ENCODE results near the gene OR10AG1. TPM values are rescaled to one million over a fixed set of nuclear protein-coding genes. Genes with fewer than 3 reads are reported as not detected.

Gene OR10AG1, protein sequence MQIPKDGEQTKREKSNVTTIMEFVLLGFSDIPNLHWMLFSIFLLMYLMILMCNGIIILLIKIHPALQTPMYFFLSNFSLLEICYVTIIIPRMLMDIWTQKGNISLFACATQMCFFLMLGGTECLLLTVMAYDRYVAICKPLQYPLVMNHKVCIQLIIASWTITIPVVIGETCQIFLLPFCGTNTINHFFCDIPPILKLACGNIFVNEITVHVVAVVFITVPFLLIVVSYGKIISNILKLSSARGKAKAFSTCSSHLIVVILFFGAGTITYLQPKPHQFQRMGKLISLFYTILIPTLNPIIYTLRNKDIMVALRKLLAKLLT
- not detected for total RNA-seq

DNA sequence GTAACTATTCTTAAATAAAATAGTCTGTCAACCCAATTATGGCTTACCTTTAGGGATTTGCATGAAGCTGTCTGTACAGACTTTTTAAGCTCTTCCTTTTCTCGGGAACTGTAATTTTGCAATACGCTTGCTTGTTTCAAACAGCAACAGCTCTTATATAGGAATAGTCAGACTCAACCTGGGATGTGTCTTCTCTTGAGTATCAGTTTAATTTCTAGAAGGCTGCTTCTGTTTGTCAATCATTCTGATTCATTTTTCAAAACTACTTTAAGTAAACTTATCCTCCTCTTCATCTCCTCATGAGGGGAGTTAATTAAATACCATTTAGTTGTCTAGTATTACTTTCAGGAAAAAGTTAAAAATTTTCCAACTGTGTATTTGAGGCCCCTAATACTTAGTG lies at the start of gene OR10AG1:
TSS of gene OR10AG1 (minus strand) at position 101 of the 400 bp plus-strand sequence. CDS start at position 63, 38 bp downstream.
- no peak for DNase-seq

DNA sequence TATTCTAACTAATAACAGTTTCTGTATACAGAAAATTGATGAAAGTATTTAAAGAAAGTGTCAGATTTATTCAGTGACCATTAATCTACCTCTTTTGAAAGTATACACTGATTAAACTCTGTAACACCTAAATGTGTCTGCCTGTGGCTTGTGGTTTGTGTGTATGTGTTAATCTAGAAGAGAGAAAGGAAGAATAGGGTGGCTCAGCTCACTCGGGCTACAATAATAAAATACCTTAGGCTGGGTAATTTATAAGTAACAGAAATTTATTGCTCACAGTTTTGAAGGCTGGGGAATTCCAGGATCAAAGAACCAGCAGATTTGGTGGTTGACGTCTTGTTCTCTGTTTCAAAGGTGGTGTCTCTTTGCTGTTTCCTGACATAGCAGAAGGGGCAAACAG lies 44.1 kb upstream of the OR10AG1 start:
- no peak for DNase-seq

GRCh38 chr11:56010716-56011115 lies 41.0 kb upstream of the OR10AG1 start:
- DNase-seq, result no peak

DNA sequence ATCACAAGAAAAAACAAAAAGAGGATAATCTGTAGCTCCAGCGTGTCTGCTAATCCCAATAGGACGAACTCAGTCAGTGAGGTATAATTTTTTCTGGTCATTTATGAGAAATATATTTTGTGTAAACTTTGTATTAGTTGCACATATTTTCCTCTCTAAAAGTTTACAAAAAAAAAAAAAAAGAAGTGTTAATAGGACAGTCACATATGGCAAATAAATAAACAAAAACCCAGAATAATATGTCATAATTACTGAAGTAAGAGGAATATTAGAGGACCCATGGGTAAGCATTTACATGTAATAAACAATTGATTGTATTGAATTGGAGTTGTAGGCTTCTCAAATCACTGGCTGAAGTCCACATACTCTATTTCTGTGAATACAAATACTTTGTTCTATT lies 24.8 kb upstream of the OR10AG1 start, which contains the start of gene OR5F1:
TSS of gene OR5F1 (minus strand) at position 101 of the 400 bp plus-strand sequence. CDS start at position 101, 0 bp downstream.
- no peak for DNase-seq

DNA sequence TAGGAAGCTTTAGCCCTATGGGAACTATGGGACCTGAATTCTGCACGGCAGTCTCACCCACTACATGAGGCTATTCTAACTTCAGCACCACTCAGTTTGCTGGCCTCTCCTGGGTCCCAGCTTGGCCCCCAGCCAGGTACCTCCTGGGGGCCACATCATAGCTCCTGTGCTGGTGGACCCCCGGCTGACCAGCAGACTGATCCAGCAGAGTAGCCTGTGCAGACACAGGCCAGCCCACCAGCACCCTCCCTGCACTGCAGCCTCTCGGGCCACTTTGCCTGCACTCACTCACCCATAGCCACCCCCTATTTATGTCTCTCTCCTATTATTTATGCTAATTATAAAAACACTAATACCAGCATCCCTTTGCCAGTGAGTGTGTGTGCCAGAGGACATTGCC lies 1.2 kb upstream of the OR10AG1 start:
- no peak for DNase-seq

GRCh38 chr11:55967914-55968313 lies 1.8 kb downstream of the OR10AG1 start:
- no peak for DNase-seq

DNA sequence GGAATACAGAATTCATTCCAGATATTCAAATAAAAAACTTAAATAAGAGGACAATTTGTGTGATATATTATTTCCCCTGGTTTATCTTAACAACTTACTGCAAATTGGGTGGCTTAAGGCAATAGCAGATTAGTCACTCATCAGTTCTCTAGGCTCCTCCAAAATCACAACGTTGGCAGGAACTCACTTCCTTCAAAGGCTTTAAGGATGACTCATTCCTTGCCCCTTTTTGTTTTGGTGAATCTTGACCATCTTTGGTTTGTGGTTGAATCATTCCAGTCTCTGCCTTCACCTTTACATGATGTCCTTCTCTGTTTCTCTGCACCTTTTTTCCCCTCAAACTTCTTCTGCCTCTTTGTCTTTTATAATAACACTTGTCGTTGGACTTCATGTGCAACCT lies 3.4 kb downstream of the OR10AG1 start:
- no peak for DNase-seq

- no peak for DNase-seq
Observed at GRCh38 chr11:55956521-55956920, 13.2 kb downstream of the OR10AG1 start.

DNA sequence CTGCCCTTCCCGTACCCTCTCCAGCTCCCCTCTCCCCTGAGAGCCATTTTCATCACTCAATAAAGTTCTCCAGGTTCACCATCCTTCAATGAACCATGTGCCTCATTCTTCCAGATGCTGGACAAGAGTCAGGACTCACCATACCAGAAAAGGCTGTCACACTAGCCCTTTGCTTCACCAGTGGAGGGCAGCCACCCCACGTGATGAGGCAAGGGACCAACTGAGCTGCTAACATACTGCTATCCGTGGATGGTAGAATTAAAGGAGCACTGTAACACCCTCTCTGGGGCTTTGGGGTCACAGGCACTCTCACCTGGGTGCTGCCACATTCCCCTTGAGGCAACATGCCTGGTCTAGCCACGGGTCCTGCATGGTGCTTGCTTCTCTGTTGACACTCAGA lies 20.4 kb downstream of the OR10AG1 start:
- DNase-seq, result no peak

DNA sequence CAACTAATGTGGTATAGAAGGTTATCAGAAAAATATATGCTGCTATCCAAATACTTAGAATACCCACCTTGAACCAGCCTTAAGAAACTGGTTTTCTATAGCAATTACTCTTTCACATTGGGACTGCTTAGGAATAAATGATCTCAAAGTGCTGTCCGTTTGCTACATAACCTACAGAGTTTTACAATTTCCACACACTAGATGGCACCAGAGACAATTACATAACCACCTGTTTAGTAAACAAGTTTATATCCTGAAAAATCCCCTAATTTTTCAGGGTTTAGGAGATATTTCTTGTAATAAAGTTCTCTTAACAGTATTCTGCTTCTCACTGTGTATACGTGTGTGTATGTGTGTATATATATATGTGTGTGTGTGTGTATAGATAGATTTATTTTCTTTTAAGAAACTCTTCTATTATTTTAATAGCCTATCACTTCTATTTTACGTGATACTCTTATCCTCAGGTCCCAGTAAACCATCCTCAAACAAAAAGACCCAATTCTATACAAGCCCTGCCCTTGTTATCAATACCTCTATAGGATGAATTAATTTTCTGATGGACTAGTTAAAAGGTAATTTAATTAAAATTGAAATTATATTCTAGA lies 26.9 kb downstream of the OR10AG1 start:
- peak; percentile 38 for DNase-seq

DNA sequence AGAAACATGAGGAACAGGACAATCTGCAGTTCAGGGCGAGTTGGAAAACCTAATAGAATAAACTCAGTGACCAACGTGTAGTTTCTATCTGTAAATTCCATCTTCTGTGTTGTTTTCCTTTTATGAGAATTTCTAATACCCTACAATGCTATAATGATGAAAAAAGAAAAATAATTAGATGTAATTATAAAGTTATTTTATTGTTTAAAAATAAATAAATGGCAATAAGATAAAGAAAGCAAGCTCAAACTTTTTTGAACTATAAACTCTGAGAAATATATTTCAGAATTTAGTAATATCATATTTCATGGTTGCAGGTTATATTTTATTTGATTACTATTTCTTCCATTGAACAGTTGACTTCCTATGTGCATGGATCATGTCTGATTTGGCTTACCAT lies 33.4 kb downstream of the OR10AG1 start, which contains the start of gene OR5I1:
TSS of gene OR5I1 (minus strand) at position 101 of the 400 bp plus-strand sequence. CDS start at position 101, 0 bp downstream.
- no peak for DNase-seq

GRCh38 chr11:55920537-55920936 lies 49.2 kb downstream of the OR10AG1 start:
- DNase-seq, result no peak

Other genes starting within 250 kb of the OR10AG1 start
- gene OR5D13, start 196.5 kb downstream of the OR10AG1 start, total RNA-seq, result not detected
- gene OR5D14, start 174.4 kb downstream of the OR10AG1 start, total RNA-seq, result not detected
- gene OR5L1, start 158.6 kb downstream of the OR10AG1 start, total RNA-seq, result not detected
- gene OR5D18, start 150.3 kb downstream of the OR10AG1 start, total RNA-seq, result not detected
- not detected for gene OR5L2, start 142.7 kb downstream of the OR10AG1 start, total RNA-seq
- gene OR5D16, start 131.2 kb downstream of the OR10AG1 start, total RNA-seq, result not detected
- gene TRIM51, start 86.6 kb downstream of the OR10AG1 start, total RNA-seq, result not detected
- gene OR5W2, start 55.4 kb downstream of the OR10AG1 start, total RNA-seq, result not detected
- gene OR5I1, start 33.5 kb downstream of the OR10AG1 start, total RNA-seq, result not detected
- gene OR5F1, start 24.7 kb upstream of the OR10AG1 start, total RNA-seq, result not detected
- gene OR5AS1, start 57.7 kb upstream of the OR10AG1 start, total RNA-seq, result not detected
- not detected for gene OR8I2, start 123.4 kb upstream of the OR10AG1 start, total RNA-seq
- gene OR8H2, start 133.7 kb upstream of the OR10AG1 start, total RNA-seq, result not detected
- not detected for gene OR8H3, start 152.4 kb upstream of the OR10AG1 start, total RNA-seq
- gene OR8J3, start 170.3 kb upstream of the OR10AG1 start, total RNA-seq, result not detected
- not detected for gene OR8K5, start 190.4 kb upstream of the OR10AG1 start, total RNA-seq
- not detected for gene OR5J2, start 206.7 kb upstream of the OR10AG1 start, total RNA-seq

All from tongue (tissue), 2 donors.